ENCODE measurements around the gene OR1D5.
"Not testable (repeated sequence)": the region's sequence is repeated elsewhere in the genome, so short reads cannot be mapped to it uniquely, and the experiment has no call there.

OR1D5 gene, protein sequence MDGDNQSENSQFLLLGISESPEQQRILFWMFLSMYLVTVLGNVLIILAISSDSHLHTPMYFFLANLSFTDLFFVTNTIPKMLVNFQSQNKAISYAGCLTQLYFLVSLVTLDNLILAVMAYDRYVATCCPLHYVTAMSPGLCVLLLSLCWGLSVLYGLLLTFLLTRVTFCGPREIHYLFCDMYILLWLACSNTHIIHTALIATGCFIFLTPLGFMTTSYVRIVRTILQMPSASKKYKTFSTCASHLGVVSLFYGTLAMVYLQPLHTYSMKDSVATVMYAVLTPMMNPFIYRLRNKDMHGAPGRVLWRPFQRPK

DNA sequence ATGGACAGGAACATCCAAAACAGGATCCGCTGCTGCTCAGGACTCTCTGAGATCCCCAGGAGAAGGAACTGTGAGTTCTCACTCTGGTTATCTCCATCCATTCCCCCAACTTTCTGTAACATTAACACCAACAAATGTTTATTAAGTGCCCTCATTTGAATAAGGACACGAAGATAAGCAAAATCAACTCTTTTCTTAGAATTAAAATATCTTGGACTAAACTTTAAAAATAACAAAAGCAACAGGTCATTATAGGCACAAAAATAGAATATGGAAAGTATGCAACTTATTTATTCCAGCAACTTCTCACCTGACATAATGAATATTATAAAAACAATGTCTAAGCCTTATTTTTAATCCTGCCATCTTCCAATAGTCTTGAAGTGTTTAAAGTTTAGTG lies at the start of gene OR1D5:
Gene OR1D5, minus strand, starts transcription at position 101 of the 400 bp plus-strand sequence. Its CDS starts 0 bp downstream, at position 101.
- not testable (repeated sequence) for DNase-seq

GRCh38 chr17:3104322-3104721 lies 40.9 kb upstream of the OR1D5 start, which contains the start of gene OR1D2:
Gene OR1D2 (minus strand): TSS chr17:3104422. CDS start chr17:3092996, 11,426 bp downstream.
- DNase-seq = no peak

DNA sequence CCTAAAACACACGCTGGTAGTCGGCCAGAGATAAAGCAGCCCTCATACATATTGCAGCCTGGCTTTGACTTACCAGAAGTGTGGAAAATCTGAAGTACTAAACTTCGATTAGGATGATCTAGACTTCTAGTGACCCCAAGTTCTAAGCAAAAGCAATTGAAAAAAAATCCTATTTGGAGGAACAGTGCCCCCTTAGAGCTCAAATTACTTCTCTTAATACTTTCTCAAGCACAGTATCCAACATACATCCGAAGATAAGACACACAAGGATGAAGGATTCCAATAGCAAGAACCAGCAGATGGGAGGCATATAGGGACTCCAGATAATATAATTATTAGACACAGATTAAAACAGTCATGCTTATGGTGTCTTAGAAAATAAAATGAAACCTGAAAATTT lies 10.4 kb upstream of the OR1D5 start:
- not testable (repeated sequence) for DNase-seq

GRCh38 chr17:3065192-3065591 lies 1.8 kb upstream of the OR1D5 start:
- DNase-seq = not testable (repeated sequence)

GRCh38 chr17:3062824-3063377 lies 506 bp downstream of the OR1D5 start:
- DNase-seq = not testable (repeated sequence)

- DNase-seq = not testable (repeated sequence)
These were observed 8.5 kb downstream of the OR1D5 start for GRCh38 chr17:3054868-3055267.

- DNase-seq = no peak
These were observed 13.6 kb downstream of the OR1D5 start for GRCh38 chr17:3049705-3050295.

DNA sequence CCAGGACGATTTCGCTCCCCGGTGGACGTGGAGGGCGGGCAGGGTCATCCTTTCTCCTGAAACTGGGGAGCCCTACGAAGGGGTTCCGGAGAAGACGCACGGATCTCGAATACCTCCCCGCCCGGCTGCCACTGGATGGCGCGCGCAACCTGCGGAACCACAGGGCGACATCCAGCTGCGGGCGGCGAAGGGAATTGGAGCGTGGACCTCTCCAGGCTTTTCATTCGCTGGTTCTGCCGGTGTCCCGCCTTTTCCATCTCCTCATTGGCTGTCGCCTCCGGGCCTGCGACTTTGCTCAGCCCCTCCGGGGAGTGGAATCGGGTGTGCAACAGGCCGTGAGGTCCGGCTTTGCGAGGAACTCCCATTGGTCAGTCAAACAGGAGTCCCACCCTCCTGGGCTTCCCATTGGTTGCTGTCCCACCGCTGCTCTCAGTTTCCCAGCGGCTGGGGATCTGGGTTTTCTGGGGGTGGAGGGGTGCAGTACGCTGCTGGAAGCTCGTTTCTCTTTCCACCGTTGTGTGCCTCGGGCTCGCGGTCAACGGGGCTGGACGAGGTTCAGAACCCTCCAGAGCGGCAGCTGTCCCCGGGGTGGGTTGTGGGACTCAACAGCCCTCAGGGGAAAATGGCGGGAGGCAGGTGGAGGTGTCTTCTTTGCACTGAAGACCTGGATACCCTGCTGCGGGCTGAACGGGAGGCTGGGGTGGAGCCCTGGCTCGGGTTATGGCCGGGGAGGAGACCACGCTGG lies 14.5 kb downstream of the OR1D5 start:
- DNase-seq = peak; percentile 94

DNA sequence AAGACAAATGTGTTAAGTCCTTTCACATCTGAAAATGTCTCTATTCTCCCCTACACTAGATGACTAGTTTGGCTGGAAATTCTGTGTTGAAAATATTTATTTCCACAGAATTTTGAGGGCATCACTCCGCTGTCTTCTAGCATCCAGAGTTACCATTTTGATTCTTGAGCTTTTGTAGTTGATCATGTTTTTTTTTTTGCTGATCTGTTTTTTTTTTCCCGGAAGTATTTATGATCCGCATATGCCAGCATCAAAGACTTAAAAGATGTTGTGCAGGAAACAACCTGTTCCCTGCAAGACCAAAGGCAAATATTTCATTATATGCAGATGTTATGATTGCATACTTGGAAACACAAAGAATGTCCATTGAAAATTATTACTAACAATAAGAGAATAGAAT lies 16.7 kb downstream of the OR1D5 start:
- DNase-seq = no peak

DNA sequence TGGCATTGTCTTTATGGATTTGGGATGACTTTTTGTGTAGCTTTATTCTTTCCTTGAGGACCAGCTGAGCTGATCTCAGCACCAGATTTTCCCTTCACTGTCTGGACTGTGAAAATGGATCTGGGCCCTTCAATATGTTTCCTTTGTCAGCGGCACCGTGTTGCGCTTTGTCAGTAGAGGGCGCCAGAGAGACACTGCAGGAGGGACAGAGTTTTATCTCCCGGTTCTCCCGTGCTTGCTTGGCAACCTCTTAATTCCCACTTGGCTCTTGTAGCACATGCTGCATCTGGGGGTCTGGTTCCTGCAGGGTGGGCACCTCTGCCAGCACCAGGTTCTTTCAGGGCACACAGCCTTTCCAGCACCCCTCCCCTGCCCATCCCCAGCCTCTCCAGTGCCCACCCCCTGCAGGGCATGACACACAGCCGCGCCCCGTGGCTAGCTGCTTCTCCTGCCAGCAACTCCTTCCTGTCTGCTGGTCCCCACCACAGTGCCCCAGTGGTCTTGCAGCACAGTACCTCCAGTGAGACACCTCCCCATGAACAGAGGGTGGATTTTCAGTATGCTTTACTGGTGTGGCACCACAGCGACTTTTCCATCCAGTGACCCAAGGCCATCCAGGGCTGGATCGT lies 19.6 kb downstream of the OR1D5 start:
- no peak for DNase-seq

DNA sequence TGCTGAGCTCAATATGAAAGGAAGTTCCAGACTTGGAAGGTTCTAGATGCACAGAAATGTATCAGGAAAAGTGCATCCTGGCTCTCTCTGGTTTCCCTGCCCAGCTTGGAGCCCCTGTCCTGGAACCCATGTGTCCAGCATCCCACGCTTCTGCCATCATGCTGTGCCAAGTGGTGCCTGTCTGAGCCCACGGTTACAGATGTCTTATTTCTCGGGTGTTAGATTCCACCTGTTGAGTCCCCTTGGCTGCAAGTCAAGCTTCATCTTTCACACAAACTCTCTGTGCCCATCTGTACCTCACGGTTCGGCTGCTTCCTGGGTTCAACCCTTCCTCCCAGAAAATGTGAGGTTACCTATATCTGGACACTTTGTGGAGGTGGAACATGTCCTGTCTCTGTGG lies 22.5 kb downstream of the OR1D5 start:
- no peak for DNase-seq

DNA sequence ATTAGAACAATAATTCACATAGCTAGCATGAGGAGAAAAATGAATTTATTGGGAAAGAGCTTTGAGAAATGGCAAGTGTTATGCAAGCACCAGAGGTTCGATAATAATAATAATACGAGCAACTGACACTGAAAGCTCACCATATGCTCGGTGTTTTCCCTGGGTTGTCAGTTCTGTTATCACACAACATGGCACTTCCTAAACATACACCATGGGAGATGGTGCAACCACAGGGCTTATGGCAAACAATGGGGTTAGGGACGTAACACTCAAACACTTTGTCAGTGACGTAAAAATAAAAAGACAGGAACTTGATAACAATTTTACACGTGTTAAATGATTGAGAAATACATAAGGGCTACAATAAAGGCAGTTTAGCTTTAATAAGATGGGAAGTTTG lies 23.7 kb downstream of the OR1D5 start:
- no peak for DNase-seq

- no peak for DNase-seq
These were observed 24.5 kb downstream of the OR1D5 start for GRCh38 chr17:3038941-3039340.

- DNase-seq = no peak
These were observed 26.1 kb downstream of the OR1D5 start for GRCh38 chr17:3037259-3037658.

DNA sequence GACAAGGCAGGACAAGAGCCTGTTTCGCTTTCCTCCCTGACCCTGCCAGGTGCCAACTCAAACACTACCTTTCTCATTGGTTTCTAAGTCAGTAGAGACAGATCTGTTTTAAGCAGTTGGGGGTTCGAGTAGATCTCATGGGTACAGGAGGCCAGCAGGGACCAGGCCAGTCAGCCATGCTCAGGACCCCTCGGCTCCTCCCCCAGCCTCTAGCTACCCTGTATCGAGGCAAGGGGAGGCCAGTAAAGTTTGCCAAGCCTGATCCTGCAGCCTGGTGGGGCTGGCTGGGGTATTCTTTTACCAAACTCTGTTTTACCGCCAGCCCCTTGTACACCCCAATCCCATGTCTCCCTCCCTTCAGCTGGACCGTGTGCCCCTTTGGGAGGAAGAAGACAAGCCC lies 26.6 kb downstream of the OR1D5 start:
- DNase-seq = no peak

GRCh38 chr17:3035968-3036280 lies 27.5 kb downstream of the OR1D5 start:
- DNase-seq = no peak

DNA sequence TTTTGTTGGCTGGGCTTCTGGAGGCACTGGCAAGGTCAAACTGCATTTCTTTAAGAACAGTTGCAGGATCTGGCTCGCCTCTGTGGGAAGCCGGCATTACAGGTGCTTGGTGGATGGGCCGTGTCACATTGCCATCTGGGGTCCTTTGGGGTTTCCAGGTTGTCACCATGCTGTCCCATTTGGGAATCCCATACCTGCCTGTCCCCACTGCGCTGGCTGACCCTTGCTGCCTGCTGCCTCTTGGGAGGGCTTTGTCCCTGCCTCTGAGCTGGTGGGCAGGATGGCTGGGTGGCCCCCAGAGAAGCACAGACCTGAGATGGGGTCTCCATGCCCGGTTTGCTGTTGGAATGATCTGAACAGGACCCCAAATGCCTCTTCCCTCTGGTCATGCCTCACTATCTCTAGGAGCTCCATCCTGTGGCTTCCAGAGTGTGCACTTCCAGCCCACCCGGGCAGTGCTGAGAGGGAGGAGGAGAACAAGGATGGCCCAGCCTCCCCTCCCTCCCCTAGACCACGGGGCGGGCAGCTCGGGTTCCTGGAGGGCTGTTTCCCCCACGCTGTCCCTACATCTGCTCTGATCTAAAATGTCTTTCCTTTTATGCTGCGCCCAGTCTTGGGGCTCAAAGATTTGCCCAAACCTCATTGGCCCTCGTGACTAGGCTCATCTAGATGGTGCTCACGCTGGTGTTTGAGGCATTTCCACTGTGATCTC lies 28.0 kb downstream of the OR1D5 start:
- DNase-seq = no peak

DNA sequence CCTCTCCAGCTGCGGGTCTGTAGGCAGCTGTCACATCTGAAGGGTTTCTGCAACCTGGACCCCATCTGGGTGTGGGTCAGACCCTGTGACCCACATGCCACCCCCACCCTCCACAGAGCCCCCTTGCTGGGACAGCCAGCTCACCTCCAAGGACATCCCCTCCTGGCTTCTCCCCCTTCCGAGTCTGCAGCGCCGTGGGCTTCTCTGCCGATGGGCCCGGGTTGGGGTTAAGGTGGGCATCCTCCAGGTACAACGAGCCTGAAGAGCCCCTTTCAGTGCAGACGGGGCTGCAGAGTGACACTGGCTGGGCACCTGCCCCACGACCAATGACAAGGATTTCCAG lies 28.9 kb downstream of the OR1D5 start:
- DNase-seq = no peak

DNA sequence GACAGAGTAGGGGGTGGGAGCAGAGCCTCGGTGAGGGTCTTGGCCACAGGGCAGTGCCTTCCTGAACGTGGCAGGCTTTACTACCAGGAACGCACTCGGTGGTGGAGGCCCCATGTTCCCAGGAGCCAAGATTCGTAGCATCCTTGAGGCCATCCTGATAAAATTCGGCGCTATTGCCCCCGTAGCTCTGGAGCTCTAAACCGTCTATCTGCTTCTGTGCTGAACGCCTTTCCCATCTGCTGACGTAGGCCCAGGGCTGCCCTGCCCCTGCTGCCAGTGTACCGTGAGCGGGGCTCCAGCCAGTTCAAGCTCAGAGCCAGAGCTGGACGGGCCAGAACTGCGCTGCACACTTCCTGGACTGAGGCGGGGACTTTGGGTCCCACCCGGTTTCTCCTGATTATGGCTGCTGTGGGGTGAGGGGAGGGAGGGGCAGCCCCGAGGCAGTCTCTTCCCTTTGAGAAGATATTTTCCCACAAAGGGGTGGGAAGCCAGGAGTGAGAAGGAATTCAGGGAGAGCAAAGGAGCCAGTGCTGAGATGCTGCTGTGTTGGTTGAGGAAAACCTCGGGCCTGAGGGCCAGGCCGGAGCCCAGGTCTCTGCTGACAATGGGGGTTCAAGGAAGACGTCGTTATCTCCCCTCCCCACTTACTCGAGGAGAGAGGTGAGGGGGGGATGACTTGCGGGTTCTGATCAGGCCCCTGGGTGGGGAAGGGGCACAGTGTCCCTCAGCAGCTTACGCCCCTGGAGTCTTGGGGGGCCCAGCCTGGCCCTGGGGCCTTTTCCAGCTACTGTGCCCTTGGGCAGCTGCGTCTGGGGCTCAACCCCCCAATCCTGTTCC lies 29.4 kb downstream of the OR1D5 start:
- DNase-seq = no peak

- DNase-seq = no peak
These were observed 30.2 kb downstream of the OR1D5 start for GRCh38 chr17:3033248-3033640.
